HT1080 (cell line): ENCODE measurements around the gene FALEC. TPM values are rescaled to one million over a fixed set of nuclear protein-coding genes. Genes with fewer than 3 reads are reported as not detected.
"Not testable (repeated sequence)": the region's sequence is repeated elsewhere in the genome, so short reads cannot be mapped to it uniquely, and the experiment has no call there.

ENCODE experiments used
- DNase-seq: peaks from one replicate; pipeline ENCODE4 v3.0.0-alpha.2; 2015; ENCODE audit warnings: low read depth
- total RNA-seq: library from RNA; depleted of rRNA; stranded (reverse); fragments of >200 nt; shearing (Covaris generic); gene quantifications from 2 replicates; pipeline ENCODE4 v1.2.3, GENCODE V29; 2014

Gene FALEC
- total RNA-seq, 1 experiment from 2014 or later, result not detected

GRCh38 chr1:150558303-150558704 lies 42.8 kb downstream of the FALEC start:
- DNase-seq, result no peak

- no peak for DNase-seq
Observed at GRCh38 chr1:150558761-150559655, 43.5 kb downstream of the FALEC start.

- no peak for DNase-seq
Observed at GRCh38 chr1:150559656-150560010, 44.1 kb downstream of the FALEC start.

GRCh38 chr1:150560011-150560438 lies 44.5 kb downstream of the FALEC start:
- DNase-seq, result peak; percentile 60

GRCh38 chr1:150560576-150561253 lies 45.2 kb downstream of the FALEC start:
- DNase-seq, result no peak

GRCh38 chr1:150561254-150561973 lies 45.9 kb downstream of the FALEC start:
- DNase-seq, result peak; percentile 99

GRCh38 chr1:150561974-150562445 lies 46.5 kb downstream of the FALEC start:
- DNase-seq, result peak; percentile 88

- DNase-seq, result no peak
Observed at GRCh38 chr1:150562446-150563339, 47.1 kb downstream of the FALEC start.

GRCh38 chr1:150563340-150564038 lies 47.9 kb downstream of the FALEC start:
- DNase-seq, result peak; percentile 54

- DNase-seq, result no peak
Observed at GRCh38 chr1:150564051-150564991, 48.8 kb downstream of the FALEC start.

GRCh38 chr1:150565240-150565991 lies 49.9 kb downstream of the FALEC start:
- not testable (repeated sequence) for DNase-seq

- no peak for DNase-seq
Observed at GRCh38 chr1:150566589-150567340, 51.2 kb downstream of the FALEC start.

- no peak for DNase-seq
Observed at GRCh38 chr1:150567341-150567716, 51.8 kb downstream of the FALEC start.

- peak; percentile 94 for DNase-seq
Observed at GRCh38 chr1:150567717-150568593, 52.4 kb downstream of the FALEC start.

GRCh38 chr1:150568594-150568966 lies 53.0 kb downstream of the FALEC start:
- DNase-seq, result no peak

GRCh38 chr1:150572918-150573647 lies 57.5 kb downstream of the FALEC start:
- peak; percentile 45 for DNase-seq
